DOHH2 (cell line): ENCODE measurements around the gene SYNJ2.

Source experiments
- H3F3A ChIP-seq: fragments of 200-600 bp; sonication (generic), shearing (Covaris generic); 2 replicates; pipeline ENCODE4 v1.6.0; 2016; ENCODE audit warnings: antibody characterized with exemption, mild to moderate bottlenecking; ENCODE audit not compliant: control insufficient read depth, insufficient read depth
- H3K27ac ChIP-seq: fragments of 200-600 bp; sonication (generic); 2 replicates; pipeline ENCODE4 v1.5.1; 2014; ENCODE audit warnings: low read depth, mild to moderate bottlenecking, low read length, moderate library complexity
- H3K27me3 ChIP-seq: fragments of 200-600 bp; sonication (generic); 2 replicates; pipeline ENCODE4 v1.6.1; 2014; ENCODE audit warnings: mild to moderate bottlenecking, low read length, mixed read lengths; ENCODE audit not compliant: control insufficient read depth
- H3K36me3 ChIP-seq: fragments of 200-600 bp; sonication (generic); 2 replicates; pipeline ENCODE4 v1.6.1; 2014; ENCODE audit warnings: mild to moderate bottlenecking, low read length, moderate library complexity, mixed read lengths; ENCODE audit not compliant: control insufficient read depth
- H3K4me1 ChIP-seq: fragments of 200-600 bp; sonication (generic); 2 replicates; pipeline ENCODE4 v1.6.1; 2014; ENCODE audit warnings: mild to moderate bottlenecking, low read length, mixed read lengths; ENCODE audit not compliant: control insufficient read depth
- H3K4me2 ChIP-seq: fragments of 200-600 bp; sonication (generic); 2 replicates; pipeline ENCODE4 v1.6.0; 2014; ENCODE audit warnings: mild to moderate bottlenecking, low read length, moderate library complexity
- H3K4me3 ChIP-seq: fragments of 200-600 bp; sonication (generic); 2 replicates; pipeline ENCODE4 v1.5.1; 2014; ENCODE audit warnings: mild to moderate bottlenecking, low read length, mixed read lengths
- H3K79me2 ChIP-seq: fragments of 200-600 bp; sonication (generic); 2 replicates; pipeline ENCODE4 v1.6.1; 2014; ENCODE audit warnings: mild to moderate bottlenecking, low read length, mixed read lengths; ENCODE audit not compliant: control insufficient read depth
- H3K9me2 ChIP-seq: fragments of 200-600 bp; sonication (generic); replicated peaks from 2 replicates; pipeline ENCODE4 v1.6.1; 2014; ENCODE audit warnings: mild to moderate bottlenecking, low read length, mixed read lengths; ENCODE audit not compliant: control insufficient read depth
- H3K9me3 ChIP-seq: fragments of 200-600 bp; sonication (generic); 2 replicates; pipeline ENCODE4 v1.6.1; 2014; ENCODE audit warnings: antibody characterized with exemption, low read length, mixed read lengths; ENCODE audit not compliant: control insufficient read depth, insufficient read depth
- H4K20me1 ChIP-seq: fragments of 200-600 bp; sonication (generic); 2 replicates; pipeline ENCODE4 v1.6.0; 2014; ENCODE audit warnings: low read depth, mild to moderate bottlenecking, antibody characterized with exemption, low read length, moderate library complexity; ENCODE audit not compliant: control insufficient read depth, insufficient read depth
- EZH2phosphoT487 ChIP-seq: fragments of 200-600 bp; sonication (generic); IDR thresholded peaks from 2 replicates; pipeline ENCODE4 v1.6.1; 2017; ENCODE audit warnings: borderline replicate concordance, mild to moderate bottlenecking, antibody characterized with exemption, low read length, moderate library complexity, mixed read lengths
- TF ChIP-seq, protein P1 (sequence below): fragments of 200-600 bp; sonication (generic); IDR thresholded peaks from one replicate; pipeline ENCODE4 v1.5.1; 2014; ENCODE audit warnings: antibody characterized with exemption, mild to moderate bottlenecking, low read depth, low read length; ENCODE audit not compliant: poor library complexity, severe bottlenecking

SYNJ2 gene

DNA sequence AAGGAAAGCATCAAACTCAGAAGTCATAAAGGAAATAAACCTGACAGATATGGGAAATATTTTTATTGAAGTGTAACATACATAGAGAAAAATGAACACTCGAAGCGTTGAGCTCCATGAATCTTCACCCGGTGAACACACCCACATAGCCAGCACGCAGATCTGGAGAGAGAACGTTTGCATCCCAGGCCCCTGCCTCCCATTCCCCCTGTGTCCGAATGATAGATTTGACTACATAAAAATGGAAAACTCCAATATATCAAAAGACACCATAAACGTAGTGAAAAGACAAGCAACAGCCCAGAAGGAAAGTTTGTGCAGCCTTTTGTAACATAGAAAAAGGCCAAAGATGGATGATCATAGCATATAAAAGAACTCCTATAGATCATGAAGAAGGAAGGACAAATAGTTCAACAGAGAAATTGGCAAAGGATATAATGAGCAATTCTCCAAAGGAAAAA lies 17.1 kb downstream of the SYNJ2 start:
- no peak overlapping the region for H3K27ac ChIP-seq

DNA sequence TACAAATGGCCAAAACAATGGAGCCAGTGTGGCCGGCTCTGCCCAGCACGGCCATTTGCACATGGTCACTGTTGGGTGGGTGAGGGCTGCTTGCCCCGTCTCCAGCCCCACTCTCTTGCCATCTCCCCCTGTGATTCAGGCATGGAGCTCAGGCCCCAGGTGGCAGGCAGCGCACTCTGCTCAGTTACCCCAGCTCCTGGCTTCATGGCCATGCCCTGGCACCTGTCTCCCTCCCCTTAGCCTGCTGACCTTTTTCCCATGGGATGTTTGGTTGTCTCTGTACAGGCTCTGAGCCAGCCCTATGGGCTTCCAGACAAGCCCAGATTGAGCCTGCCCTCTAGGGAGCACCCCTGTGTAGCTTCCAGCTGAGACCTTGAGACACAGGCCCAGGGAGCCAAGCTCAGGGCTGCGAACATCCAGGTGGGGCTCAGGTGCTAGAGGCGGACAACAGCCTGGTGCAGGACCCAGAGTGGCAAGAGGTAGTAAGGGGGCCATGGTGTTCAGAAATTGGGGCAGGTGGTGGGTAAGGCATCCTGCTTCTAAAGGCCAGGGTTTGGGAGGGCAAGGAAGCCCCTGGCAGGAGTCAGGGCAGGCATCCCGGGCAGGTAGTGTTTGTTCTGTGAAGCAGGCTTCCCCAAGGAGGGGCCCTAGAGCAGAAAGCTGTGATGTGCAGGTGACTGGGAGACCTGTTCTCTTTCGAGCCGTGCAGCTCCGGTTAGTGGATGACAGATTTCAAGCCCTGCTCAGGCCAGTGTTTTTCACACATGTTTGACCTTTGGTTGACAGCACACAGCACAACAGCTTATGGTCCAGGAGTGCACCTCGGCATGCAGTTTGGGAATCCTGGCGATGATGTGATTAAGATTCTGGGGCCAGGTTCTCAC lies 17.7 kb downstream of the SYNJ2 start:
- Histone ChIP-seq H3K4me2 (no peak overlapping the region), H3K79me2 (no peaks in the 10 kb centered on the region), H3K27ac (no peak overlapping the region), H3K4me3 (no peak overlapping the region), H3F3A (no peaks in the 10 kb centered on the region), H3K9me3 (no peaks in the 10 kb centered on the region), H4K20me1 (no peaks in the 10 kb centered on the region), H3K4me1 (no peaks in the 10 kb centered on the region), H3K27me3 (no peaks in the 10 kb centered on the region), H3K36me3 (no peaks in the 10 kb centered on the region), H3K9me2 (no peaks in the 10 kb centered on the region)
- no peak for TF ChIP-seq EZH2phosphoT487
- TF ChIP-seq, protein P1, sequence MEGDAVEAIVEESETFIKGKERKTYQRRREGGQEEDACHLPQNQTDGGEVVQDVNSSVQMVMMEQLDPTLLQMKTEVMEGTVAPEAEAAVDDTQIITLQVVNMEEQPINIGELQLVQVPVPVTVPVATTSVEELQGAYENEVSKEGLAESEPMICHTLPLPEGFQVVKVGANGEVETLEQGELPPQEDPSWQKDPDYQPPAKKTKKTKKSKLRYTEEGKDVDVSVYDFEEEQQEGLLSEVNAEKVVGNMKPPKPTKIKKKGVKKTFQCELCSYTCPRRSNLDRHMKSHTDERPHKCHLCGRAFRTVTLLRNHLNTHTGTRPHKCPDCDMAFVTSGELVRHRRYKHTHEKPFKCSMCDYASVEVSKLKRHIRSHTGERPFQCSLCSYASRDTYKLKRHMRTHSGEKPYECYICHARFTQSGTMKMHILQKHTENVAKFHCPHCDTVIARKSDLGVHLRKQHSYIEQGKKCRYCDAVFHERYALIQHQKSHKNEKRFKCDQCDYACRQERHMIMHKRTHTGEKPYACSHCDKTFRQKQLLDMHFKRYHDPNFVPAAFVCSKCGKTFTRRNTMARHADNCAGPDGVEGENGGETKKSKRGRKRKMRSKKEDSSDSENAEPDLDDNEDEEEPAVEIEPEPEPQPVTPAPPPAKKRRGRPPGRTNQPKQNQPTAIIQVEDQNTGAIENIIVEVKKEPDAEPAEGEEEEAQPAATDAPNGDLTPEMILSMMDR = no peak

More for the DNA sequence above, 17.1 kb downstream of the SYNJ2 start:
- TF ChIP-seq, protein P1 = no peak
- TF ChIP-seq EZH2phosphoT487 = no peak
- H3K4me3 ChIP-seq = no peak overlapping the region
- H3K27me3 ChIP-seq = no peaks in the 10 kb centered on the region
- H4K20me1 ChIP-seq = no peaks in the 10 kb centered on the region
- H3K79me2 ChIP-seq = no peaks in the 10 kb centered on the region
- no peaks in the 10 kb centered on the region for H3F3A ChIP-seq
- H3K9me3 ChIP-seq = no peaks in the 10 kb centered on the region
- no peak overlapping the region for H3K4me2 ChIP-seq
- no peaks in the 10 kb centered on the region for H3K9me2 ChIP-seq
- H3K36me3 ChIP-seq = no peaks in the 10 kb centered on the region
- H3K4me1 ChIP-seq = no peaks in the 10 kb centered on the region

DNA sequence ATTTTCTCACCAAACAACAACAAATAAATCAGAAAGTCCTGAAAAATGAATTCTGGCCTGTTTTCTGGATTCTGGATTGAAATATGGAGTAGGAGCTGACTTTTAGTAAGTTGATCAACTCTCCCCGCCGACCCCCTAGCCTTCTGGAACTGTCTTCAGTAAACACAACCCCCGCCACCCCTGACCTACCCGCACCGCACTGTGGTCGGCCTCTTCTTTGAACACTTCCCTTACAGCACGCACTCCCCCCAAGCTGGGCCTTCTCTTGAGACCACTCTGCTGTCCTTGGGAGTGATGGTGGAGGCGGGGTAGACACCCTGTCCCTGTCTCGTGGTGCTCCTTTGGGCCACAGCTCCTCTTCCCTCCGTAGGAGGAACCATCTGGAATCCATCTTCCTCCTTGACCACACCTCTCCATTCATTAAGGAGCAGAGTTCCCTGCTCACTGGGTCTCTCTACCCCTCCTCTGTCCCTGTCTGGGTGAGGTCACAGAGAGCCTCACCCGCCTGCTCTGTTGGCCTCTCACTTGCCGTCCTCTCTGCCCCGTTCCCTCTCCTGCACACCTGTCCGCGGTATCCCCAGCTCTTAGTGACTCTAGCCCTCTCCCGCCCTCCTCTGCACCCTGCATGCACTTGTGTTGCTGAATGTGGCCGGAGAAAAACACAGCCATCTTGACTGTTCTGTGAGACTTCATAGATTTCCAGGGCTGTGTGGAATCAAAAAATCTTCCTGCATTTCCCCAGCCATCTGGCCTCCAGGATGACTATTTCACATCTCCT lies 19.1 kb downstream of the SYNJ2 start:
- H3K27me3 ChIP-seq = no peaks in the 10 kb centered on the region
- no peaks in the 10 kb centered on the region for H3F3A ChIP-seq
- no peaks in the 10 kb centered on the region for H3K36me3 ChIP-seq
- H3K9me3 ChIP-seq = no peaks in the 10 kb centered on the region
- H3K4me1 ChIP-seq = no peaks in the 10 kb centered on the region
- H3K9me2 ChIP-seq = no peaks in the 10 kb centered on the region
- H3K27ac ChIP-seq = no peak overlapping the region
- H3K79me2 ChIP-seq = no peaks in the 10 kb centered on the region
- H3K4me3 ChIP-seq = no peak overlapping the region
- no peak overlapping the region for H3K4me2 ChIP-seq
- H4K20me1 ChIP-seq = no peaks in the 10 kb centered on the region
- TF ChIP-seq EZH2phosphoT487 = no peak
- TF ChIP-seq, protein P1 = no peak
